PFSK-1 (cell line): ENCODE data around the gene EYA2.

Experiments used
- FOXP2 ChIP-seq: optimal IDR thresholded peaks from 2 replicates; pipeline ENCODE3; 2011; ENCODE audit warnings: borderline replicate concordance, control low read depth, inconsistent platforms; ENCODE audit not compliant: insufficient read depth; ENCODE audit errors: extremely low read length, extremely low read depth
- POLR2AphosphoS5 ChIP-seq: IDR thresholded peaks from 2 replicates; pipeline ENCODE4 v1.6.1; 2012; ENCODE audit warnings: low read depth, mild to moderate bottlenecking, control low read depth, low read length, moderate library complexity
- REST ChIP-seq, 2 experiments: IDR thresholded peaks; 2 replicates each; pipeline versions ENCODE4 v1.6.1 to v1.8.0; 2011 to 2012; ENCODE audit warnings: low read depth in 2 of 2, low read length in 2 of 2, control low read depth in 1 of 2, inconsistent platforms in 1 of 2, mild to moderate bottlenecking in 1 of 2, moderate library complexity in 1 of 2; ENCODE audit not compliant: insufficient read depth in 1 of 2
- SIN3A ChIP-seq: IDR thresholded peaks from 2 replicates; pipeline ENCODE4 v1.6.1; 2012; ENCODE audit warnings: mild to moderate bottlenecking, low read length, moderate library complexity, borderline replicate concordance; ENCODE audit not compliant: insufficient read depth
- TAF1 ChIP-seq: IDR thresholded peaks from 2 replicates; pipeline ENCODE4 v1.6.1; 2012; ENCODE audit warnings: low read length, control low read depth, borderline replicate concordance; ENCODE audit not compliant: insufficient read depth

EYA2 gene

GRCh38 chr20:46920114-46920513 is 25.5 kb downstream of the EYA2 start:
- TF ChIP-seq SIN3A (no peak), TAF1 (no peak), REST (IDR thresholded peaks at IDR 0.05; ENCODE audit: insufficient read depth in 1 of 2, low read depth in 2 of 2, low read length in 2 of 2) (no peak), FOXP2 (no peak), POLR2AphosphoS5 (no peak)

- TF ChIP-seq FOXP2 (no peak), REST (IDR thresholded peaks at IDR 0.05; ENCODE audit: insufficient read depth in 1 of 2, low read depth in 2 of 2, low read length in 2 of 2) (no peak), SIN3A (no peak), POLR2AphosphoS5 (no peak), TAF1 (no peak)
These were observed 28.9 kb downstream of the EYA2 start for GRCh38 chr20:46923550-46923949.

- no peak for TF ChIP-seq POLR2AphosphoS5
These were observed 34.0 kb downstream of the EYA2 start for GRCh38 chr20:46928580-46929132.

- TF ChIP-seq SIN3A (no peak), REST (IDR thresholded peaks at IDR 0.05; ENCODE audit: insufficient read depth in 1 of 2, low read depth in 2 of 2, low read length in 2 of 2) (no peak), FOXP2 (no peak), POLR2AphosphoS5 (no peak), TAF1 (no peak)
These were observed 35.3 kb downstream of the EYA2 start for GRCh38 chr20:46929902-46930301.

GRCh38 chr20:46930640-46931339 is 36.1 kb downstream of the EYA2 start:
- TF ChIP-seq FOXP2 (no peak), POLR2AphosphoS5 (no peak), SIN3A (no peak), REST (IDR thresholded peaks at IDR 0.05; ENCODE audit: insufficient read depth in 1 of 2, low read depth in 2 of 2, low read length in 2 of 2) (no peak), TAF1 (no peak)
